SJCRH30 (cell line): ENCODE data around the gene PIP5KL1. TPM values are rescaled to one million over a fixed set of nuclear protein-coding genes. Genes with fewer than 3 reads are reported as not detected.

Source experiments
- DNase-seq, 2 experiments: peaks; one replicate each; pipeline ENCODE4 v3.0.0-alpha.2; 2015 to 2020
- H3K27ac ChIP-seq: fragments of 250-450 bp; sonication (Bioruptor Pico); 2 replicates; pipeline ENCODE4 v1.5.1; 2020; ENCODE audit warnings: mild to moderate bottlenecking, moderate library complexity
- H3K27me3 ChIP-seq: fragments of 250-450 bp; sonication (Bioruptor Pico); 2 replicates; pipeline ENCODE4 v1.5.1; 2020; ENCODE audit warnings: mild to moderate bottlenecking, moderate library complexity
- H3K36me3 ChIP-seq: fragments of 250-450 bp; sonication (Bioruptor Pico); 2 replicates; pipeline ENCODE4 v1.5.1; 2020; ENCODE audit warnings: mild to moderate bottlenecking, moderate library complexity
- H3K4me1 ChIP-seq: fragments of 250-450 bp; sonication (Bioruptor Pico); 2 replicates; pipeline ENCODE4 v1.5.1; 2020; ENCODE audit warnings: mild to moderate bottlenecking, moderate library complexity
- H3K4me3 ChIP-seq: fragments of 250-450 bp; sonication (Bioruptor Pico); 2 replicates; pipeline ENCODE4 v1.5.1; 2020; ENCODE audit warnings: mild to moderate bottlenecking, moderate library complexity
- H3K9me3 ChIP-seq: fragments of 250-450 bp; sonication (Bioruptor Pico); replicated peaks from 2 replicates; pipeline ENCODE4 v1.5.1; 2020; ENCODE audit warnings: mild to moderate bottlenecking, moderate library complexity
- total RNA-seq: library from RNA; depleted of rRNA; stranded (reverse); fragments of >200 nt; shearing (Covaris generic); gene quantifications from 2 replicates; pipeline ENCODE4 v1.2.3, GENCODE V29; 2014

The PIP5KL1 gene
- total RNA-seq, 1 experiment from 2014 or later: 0.20 TPM

DNA sequence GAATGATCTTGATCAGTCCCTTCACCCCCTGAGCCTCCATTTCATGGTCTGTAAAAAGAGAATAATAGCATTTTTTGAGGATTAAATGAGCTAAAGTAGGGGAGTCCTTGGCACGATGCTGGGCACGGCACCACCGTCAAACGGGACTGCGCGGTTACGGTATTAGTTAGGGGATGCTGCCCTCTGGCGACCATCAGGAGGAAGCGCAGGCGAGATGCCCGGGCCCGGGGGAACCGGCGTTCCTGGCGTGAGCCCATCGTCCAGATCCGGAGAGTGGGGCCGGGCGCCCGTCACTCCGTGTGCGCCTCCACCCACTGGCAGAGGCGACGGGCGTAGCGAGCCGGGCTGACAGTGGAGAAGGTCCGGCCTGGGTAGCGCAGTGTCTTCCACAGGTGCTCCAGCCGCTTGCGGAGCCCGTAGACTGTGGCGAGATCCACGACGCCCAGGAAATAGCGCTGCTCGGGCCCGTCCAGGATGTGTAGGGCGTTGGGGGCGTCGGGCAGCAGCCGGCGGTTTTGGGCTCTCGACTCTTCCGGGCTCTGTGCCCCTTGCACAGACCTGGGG is 8.9 kb downstream of the PIP5KL1 start:
- peak; percentile 59 to 79 for DNase-seq
- Histone ChIP-seq H3K9me3 (no peaks in the 10 kb centered on the region), H3K4me3 (no peak overlapping the region), H3K4me1 (peaks cover 12% of the 10 kb centered on the region), H3K27me3 (peaks cover 19% of the 10 kb centered on the region), H3K27ac (no peak overlapping the region), H3K36me3 (no peaks in the 10 kb centered on the region)

DNA sequence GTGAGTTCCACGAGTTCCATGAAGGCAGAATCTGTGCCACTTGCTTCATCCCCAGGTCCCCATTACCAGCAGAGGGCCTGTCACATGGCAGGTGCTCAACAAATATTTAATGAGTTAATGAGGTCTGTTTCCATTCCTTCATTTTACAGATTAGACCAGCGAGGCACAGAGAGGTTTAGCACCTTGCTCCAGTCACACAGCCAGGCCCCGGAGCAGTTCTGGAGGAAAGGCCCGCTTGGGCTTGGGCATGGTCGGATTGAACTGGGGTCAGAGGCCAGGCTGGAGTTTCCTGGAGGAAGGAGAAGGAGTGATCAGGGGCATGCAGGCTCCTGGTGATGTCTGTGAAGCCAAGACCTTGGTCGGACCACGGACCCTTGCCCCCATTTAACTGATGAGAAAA is 9.8 kb downstream of the PIP5KL1 start:
- peaks cover 17% of the 10 kb centered on the region for H3K4me1 ChIP-seq
- no peak overlapping the region for H3K27ac ChIP-seq
- no peak overlapping the region for H3K4me3 ChIP-seq
- no peaks in the 10 kb centered on the region for H3K9me3 ChIP-seq
- H3K27me3 ChIP-seq: peaks cover 12% of the 10 kb centered on the region
- DNase-seq: no peak
- no peaks in the 10 kb centered on the region for H3K36me3 ChIP-seq

DNA sequence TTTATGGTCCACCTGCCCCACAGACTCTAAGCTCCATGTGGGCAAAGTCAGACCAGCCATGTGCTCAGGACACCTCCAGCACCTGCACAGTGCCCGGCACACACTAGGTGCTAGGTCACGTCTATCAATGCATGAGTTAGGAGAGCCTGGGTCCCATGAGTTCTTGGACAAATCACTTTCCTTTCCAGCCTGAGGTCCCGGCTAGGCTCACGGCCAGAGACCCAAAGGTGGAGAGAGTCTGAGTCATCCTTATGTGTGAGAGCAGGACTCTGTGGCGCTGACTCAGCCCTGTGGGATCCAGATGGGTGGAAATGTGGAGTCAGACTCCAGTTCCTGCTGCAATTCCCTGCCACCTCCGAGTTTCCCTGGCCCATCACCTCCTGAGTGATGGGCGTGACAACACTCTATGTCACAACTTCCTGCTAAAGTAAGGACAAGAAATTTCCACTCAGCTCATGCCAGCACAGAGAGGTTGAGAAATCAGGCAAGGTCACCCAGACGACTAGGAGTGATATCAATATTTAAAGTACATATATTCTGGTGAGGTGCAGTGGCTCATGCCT is 11.2 kb downstream of the PIP5KL1 start:
- peak; percentile 61 to 65 for DNase-seq
- Histone ChIP-seq H3K27me3 (no peaks in the 10 kb centered on the region), H3K36me3 (no peaks in the 10 kb centered on the region), H3K27ac (no peak overlapping the region), H3K4me1 (peaks cover 24% of the 10 kb centered on the region), H3K4me3 (no peak overlapping the region), H3K9me3 (no peaks in the 10 kb centered on the region)

DNA sequence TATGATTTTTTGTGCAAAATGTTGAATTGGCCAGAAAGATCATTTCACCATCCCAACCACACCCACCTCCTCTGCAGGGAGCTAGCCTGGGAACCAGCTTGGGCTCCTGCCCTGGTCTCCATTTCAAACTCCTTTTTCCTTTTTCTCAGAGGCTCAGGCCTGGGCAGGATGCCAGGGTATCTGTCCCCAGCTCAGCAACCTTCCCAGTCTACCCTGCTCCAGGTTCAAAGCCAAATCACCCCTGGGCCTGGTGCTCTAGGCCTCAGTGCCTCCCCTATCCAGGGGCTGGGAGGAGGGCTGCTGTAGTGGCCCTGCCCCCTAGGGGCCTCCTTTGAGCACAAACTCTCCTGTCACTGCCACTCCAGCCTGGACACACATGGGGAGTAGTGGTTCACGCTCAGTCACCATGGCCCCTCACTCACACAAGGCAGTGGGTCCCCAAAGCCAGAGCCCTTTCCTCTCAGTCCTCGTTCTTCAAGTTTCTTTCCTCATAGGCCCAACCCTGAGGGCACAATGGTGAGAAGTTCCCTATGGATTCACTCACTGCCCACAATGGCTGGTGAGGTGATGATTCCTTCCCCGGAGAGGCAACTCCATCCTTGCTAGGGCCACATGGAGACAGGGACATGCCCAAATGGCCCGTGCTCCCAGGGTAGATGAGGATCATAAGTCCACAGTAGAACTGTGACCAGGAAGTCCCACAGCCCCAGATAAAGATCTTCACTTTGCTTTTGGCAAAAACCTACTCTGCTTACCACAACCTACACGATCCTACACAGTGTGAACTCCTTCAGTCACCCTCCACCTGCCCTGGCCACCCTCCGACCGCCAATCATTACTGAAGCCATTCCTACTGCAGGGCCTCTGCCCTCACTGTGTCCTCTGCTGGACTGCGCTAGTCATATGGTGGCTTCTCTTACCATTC is 12.1 kb downstream of the PIP5KL1 start:
- Histone ChIP-seq H3K36me3 (no peaks in the 10 kb centered on the region), H3K4me3 (no peak overlapping the region), H3K27ac (no peak overlapping the region), H3K4me1 (peaks cover 24% of the 10 kb centered on the region), H3K9me3 (no peaks in the 10 kb centered on the region), H3K27me3 (no peaks in the 10 kb centered on the region)
- DNase-seq: peak; percentile 51 to 64

DNA sequence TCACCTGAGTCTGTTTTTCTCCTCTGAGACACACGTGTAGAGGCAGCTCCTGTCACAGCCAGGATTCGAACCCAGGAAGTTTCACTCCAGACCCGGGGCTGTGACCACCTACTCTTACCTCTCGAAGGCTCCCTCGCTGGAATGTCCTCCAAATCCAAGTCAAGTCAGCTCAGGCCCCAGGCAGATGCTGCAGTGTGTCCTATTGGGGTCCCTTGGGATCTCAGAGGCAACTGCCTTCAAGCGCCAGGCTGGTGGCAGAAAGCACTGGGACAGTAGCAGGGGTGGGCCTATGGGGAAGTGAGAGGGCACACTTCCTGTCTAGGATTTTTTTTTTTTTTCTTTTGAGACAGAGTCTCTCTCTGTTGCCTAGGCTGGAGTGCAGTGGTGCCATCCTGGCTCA is 13.0 kb downstream of the PIP5KL1 start:
- Histone ChIP-seq H3K27me3 (no peaks in the 10 kb centered on the region), H3K27ac (no peak overlapping the region), H3K4me1 (peaks cover 24% of the 10 kb centered on the region), H3K36me3 (no peaks in the 10 kb centered on the region; the same call in 1 of the 2 replicates), H3K4me3 (peak overlapping the region; percentile 68), H3K9me3 (no peaks in the 10 kb centered on the region)
- DNase-seq: peak in 1 of 2 experiments; percentile 24

DNA sequence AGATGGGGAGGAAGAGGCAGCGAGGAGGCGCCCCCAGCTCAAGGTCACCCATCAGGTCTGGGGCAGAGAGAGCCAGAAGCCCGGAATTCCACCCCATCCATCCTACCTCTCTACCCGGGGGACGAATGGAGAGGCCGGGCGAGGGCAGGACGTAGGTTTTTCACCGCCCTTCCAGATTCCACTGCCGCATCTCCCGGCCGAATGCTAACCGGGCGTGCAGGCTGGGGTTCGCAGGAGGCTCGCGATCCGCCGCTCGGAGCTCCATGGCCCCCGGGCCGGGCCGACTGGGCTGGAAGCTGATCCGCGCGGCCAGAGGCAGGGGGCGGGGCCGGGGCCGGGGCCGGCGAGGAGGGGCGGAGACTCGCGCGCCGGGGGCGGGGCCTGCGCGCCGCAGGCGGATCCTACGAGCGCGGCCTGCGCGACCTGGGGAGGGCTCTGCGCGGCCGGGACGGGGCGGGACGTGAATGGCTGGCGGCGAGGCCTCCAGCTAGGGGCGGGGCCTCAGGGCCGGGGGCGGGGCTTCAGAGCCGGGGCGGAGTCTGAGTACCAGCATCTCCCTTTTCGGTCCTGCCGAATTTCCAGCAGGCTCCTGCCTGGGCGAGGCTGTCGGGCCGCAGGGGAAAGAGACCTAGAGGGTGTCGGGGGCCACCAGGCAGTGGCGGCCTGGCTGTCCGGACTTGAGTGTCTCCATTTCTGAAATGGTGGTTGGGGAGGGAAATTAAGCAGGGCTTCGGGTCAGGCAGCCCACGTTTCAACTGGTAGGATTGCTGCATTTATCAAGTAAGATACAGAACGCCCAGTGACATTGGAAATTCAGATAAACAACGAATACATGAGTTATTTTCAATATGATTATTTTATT is 13.6 kb downstream of the PIP5KL1 start, which contains the start of gene ST6GALNAC4:
ST6GALNAC4 (minus strand) TSS at position 322 of the 862 bp plus-strand sequence. CDS start 622 bp downstream, outside the sequence.
- Histone ChIP-seq H3K36me3 (peaks cover 1% of the 10 kb centered on the region; the same call in 1 of the 2 replicates), H3K27ac (peak within 1 kb of the TSS; percentile 46), H3K4me1 (peaks cover 24% of the 10 kb centered on the region), H3K4me3 (peak within 1 kb of the TSS; percentile 68), H3K27me3 (no peaks in the 10 kb centered on the region), H3K9me3 (no peaks in the 10 kb centered on the region)
- DNase-seq: peak; percentile 93 to 95

DNA sequence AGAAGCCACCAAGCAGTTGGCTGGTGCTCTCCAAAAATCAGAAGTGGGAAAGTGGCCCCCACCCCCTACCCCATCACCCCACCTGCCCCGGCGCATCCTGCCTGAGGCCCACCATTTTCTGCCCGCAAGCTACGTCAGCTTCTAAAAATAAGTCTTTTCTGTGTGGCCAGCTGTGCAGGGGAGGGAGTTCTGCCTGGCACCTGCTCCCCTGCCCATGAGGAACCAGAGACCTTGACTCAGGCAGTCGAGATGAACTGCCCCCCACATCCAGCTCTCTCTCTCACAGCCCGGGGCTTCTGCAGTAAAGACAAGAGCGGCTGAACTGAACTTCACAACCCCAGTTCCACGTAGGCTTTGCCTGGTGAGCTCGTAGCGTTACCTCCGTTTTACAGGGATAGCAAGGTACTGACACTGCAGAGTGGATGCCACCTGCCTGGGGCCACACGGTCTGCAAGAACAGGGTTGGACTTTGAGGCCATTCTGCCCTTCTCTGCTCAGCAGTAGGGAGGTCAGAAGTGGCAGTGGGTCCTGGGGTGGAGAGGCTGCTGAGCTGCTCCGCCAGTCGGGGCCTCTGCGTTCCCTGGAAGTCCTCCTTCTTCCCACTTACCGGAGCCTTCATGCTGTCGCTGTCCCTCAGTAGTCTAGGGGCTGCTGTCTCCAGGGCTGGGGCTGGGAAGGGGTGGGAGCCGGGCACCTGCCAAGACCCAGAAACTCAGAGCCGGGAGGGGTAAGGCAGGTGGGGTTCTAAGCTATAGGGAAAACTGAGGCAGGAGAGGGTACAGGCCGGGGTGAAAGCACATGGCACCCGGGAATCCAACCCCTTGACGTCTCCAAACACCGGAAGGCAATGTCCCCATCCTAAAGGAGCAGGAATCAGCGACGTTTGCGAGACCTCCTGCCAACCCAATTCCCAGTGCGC is 14.5 kb downstream of the PIP5KL1 start:
- Histone ChIP-seq H3K36me3 (peaks cover 9% of the 10 kb centered on the region; the same call in 1 of the 2 replicates), H3K27me3 (no peaks in the 10 kb centered on the region), H3K27ac (peak overlapping the region; percentile 72), H3K9me3 (no peaks in the 10 kb centered on the region), H3K4me1 (peaks cover 24% of the 10 kb centered on the region), H3K4me3 (peak overlapping the region; percentile 68)
- peak; percentile 89 to 91 for DNase-seq

DNA sequence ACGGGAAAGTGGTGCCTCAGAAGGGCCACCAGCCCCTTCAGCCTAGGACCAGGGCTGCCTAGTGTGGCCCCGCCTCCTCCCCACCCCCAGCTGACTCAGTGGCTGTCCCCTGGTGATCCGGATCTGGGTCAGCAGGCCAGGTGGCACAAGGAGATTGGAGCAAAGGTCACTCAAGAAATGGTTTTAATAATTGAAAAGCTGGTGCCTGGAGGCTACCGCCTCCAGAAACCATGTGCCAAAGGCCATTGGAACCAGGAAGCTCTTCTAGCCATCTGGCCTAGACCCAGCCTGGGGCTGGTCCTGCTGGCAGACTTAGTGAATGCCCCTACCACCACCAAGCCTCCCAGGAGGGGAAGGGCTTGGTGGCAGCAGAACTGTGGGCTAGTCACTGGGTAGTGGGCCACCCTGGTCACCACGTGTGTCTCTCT is 15.2 kb downstream of the PIP5KL1 start:
- no peak for DNase-seq
- peak overlapping the region; percentile 72 for H3K27ac ChIP-seq
- H3K4me3 ChIP-seq: peak overlapping the region; percentile 30

DNA sequence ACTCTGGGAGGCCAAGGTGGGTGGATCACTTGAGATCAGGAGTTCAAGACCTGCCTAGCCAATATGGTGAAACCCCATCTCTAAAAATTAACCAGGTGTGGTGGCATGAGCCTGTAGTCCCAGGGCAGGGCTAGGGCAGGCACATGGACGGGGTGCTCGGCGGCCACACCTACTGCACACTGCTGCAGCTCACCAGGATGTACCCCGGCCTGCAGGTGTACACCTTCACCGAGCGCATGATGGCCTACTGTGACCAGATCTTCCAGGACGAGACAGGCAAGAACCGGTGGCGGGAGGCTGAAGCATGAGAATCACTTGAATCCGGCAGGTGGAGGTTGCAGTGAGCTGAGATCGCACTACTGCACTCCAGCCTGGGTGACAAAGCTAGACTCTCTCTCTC is 16.9 kb downstream of the PIP5KL1 start:
- Histone ChIP-seq H3K27ac (no peak overlapping the region), H3K4me3 (no peak overlapping the region), H3K4me1 (peaks cover 19% of the 10 kb centered on the region), H3K27me3 (no peaks in the 10 kb centered on the region), H3K36me3 (peaks cover 9% of the 10 kb centered on the region; the same call in 1 of the 2 replicates), H3K9me3 (no peaks in the 10 kb centered on the region)
- DNase-seq: no peak

More for the DNA sequence above, 15.2 kb downstream of the PIP5KL1 start:
- peaks cover 9% of the 10 kb centered on the region; the same call in 1 of the 2 replicates for H3K36me3 ChIP-seq
- H3K27me3 ChIP-seq: no peaks in the 10 kb centered on the region
- H3K9me3 ChIP-seq: no peaks in the 10 kb centered on the region
- H3K4me1 ChIP-seq: peaks cover 24% of the 10 kb centered on the region

DNA sequence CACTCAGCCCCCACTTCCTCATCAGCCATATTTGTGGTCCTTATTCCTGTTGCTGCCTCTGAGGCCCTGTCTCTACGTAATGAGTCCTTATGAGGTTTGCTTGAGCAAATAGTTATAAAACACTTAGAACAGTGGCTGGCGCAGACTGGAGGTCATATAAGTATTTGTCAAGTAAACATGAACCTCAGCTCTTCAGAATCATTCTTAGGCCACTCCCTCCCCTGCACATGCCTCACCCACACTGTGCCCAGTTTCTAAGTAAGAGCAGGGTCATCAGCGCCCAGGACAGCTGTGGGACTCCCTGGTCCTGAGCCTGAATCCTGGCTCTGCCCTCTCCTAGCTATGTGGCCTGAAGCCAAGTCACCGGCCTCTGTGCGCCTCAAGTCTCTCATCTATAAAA is 17.7 kb downstream of the PIP5KL1 start:
- Histone ChIP-seq H3K27ac (no peak overlapping the region), H3K27me3 (no peaks in the 10 kb centered on the region), H3K9me3 (no peaks in the 10 kb centered on the region), H3K4me3 (no peak overlapping the region), H3K36me3 (peaks cover 9% of the 10 kb centered on the region; the same call in 1 of the 2 replicates), H3K4me1 (peaks cover 12% of the 10 kb centered on the region)
- no peak for DNase-seq

DNA sequence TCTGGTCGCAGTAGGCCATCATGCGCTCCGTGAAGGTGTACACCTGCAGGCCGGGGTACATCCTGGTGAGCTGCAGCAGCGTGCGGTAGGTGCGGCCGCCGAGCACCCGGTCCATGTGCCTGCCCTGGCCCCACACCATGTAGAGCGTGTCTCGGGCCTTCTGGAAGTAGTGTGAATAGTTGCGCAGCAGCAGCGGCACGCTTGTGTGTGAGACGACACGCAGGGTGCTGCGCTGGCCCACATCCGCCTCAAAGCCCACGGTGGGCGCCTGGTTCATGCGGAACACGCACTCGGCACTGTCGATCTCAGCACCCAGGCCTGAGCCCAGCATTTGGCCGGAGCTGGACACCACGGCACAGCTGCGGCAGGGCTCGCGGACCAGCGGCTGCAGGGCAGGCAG is 18.3 kb downstream of the PIP5KL1 start:
- peaks cover 13% of the 10 kb centered on the region for H3K4me1 ChIP-seq
- DNase-seq: no peak
- H3K4me3 ChIP-seq: no peak overlapping the region
- H3K9me3 ChIP-seq: no peaks in the 10 kb centered on the region
- H3K27me3 ChIP-seq: no peaks in the 10 kb centered on the region
- no peak overlapping the region for H3K27ac ChIP-seq
- peaks cover 9% of the 10 kb centered on the region; the same call in 1 of the 2 replicates for H3K36me3 ChIP-seq

DNA sequence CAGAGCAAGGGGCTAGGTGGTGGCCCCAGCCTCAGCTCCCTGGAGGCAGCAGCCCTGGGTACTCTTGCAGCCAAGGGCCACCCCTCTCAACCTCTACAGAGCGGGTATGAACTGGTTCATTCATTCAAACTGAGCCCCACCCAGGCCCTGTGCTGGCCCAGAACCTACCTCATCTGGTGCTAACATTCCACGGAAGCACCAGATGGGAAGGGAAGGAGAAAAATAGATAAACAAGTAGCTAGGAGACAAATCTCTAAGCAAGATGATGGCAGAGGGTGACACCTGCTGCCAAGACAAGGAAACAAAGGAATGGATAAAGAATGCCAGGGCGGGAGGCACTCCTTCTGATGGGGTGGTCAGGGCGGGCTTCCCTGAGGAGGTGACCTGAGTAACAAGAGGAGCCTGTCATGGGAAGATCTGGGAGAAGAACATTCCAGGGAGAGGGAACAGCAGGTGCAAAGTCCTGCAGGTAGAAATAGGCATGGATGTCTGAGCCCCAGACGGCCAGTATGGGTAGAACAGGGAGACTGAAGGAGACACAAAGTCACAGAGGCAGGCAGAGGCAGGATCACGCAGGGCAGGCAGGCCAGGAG is 19.9 kb downstream of the PIP5KL1 start:
- no peak overlapping the region for H3K4me3 ChIP-seq
- H3K36me3 ChIP-seq: peaks cover 9% of the 10 kb centered on the region; the same call in 1 of the 2 replicates
- H3K27me3 ChIP-seq: no peaks in the 10 kb centered on the region
- H3K27ac ChIP-seq: no peak overlapping the region
- H3K9me3 ChIP-seq: no peaks in the 10 kb centered on the region
- H3K4me1 ChIP-seq: peaks cover 18% of the 10 kb centered on the region
- DNase-seq: no peak

DNA sequence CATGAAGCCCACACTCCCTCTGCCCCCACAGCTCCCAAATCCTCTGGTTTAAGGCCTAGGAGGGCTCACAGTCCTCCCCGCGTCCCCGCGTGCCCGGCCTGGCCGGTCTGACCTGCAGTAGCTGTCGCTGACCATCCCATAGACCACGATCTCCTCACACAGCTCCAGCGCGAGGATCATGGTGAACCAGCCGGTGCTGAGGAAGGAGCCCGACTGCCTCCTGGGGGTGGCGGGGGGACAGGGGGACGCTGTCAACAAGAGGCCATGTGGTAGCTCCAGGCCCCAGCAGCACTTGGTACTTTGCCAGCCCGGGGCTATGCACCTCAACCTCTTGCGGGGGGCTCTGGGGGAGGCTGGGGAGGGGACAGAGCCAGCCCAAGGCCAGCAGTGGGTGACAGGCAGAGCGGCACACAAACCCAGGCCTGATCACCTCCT is 20.7 kb downstream of the PIP5KL1 start:
- Histone ChIP-seq H3K36me3 (peaks cover 9% of the 10 kb centered on the region; the same call in 1 of the 2 replicates), H3K9me3 (no peaks in the 10 kb centered on the region), H3K4me3 (no peak overlapping the region), H3K4me1 (peaks cover 11% of the 10 kb centered on the region), H3K27me3 (no peaks in the 10 kb centered on the region), H3K27ac (no peak overlapping the region)
- no peak for DNase-seq
